GM23338 (cell line): ENCODE results near the gene FYCO1. TPM values are rescaled to one million over a fixed set of nuclear protein-coding genes. Genes with fewer than 3 reads are reported as not detected.

Source experiments
- ATAC-seq: fragments of 200-7000 bp; cut with Tn5 transposase; 3 replicates; pipeline ENCODE4 v1.9.1; 2020
- DNase-seq: peaks from one replicate; pipeline ENCODE4 v3.0.0-alpha.2; 2015; ENCODE audit warnings: low spot score
- H2AFZ ChIP-seq: fragments of 200-600 bp; sonication (generic); 2 replicates; pipeline ENCODE4 v1.8.0; 2016; ENCODE audit warnings: antibody characterized with exemption, mild to moderate bottlenecking, moderate library complexity
- H3F3A ChIP-seq: fragments of 200-600 bp; sonication (generic); replicated peaks from 2 replicates; pipeline ENCODE4 v1.8.0; 2017; ENCODE audit warnings: antibody characterized with exemption, mixed run types, low read depth
- H3K27ac ChIP-seq: fragments of 200-600 bp; sonication (generic); 2 replicates; pipeline ENCODE4 v1.6.1; 2016; ENCODE audit warnings: low read depth
- H3K27me3 ChIP-seq: fragments of 200-600 bp; sonication (generic); 2 replicates; pipeline ENCODE4 v1.8.0; 2016; ENCODE audit warnings: mild to moderate bottlenecking, mixed run types, moderate library complexity; ENCODE audit not compliant: insufficient read depth
- H3K36me3 ChIP-seq: fragments of 200-600 bp; sonication (generic); 2 replicates; pipeline ENCODE4 v1.8.0; 2016; ENCODE audit warnings: mild to moderate bottlenecking; ENCODE audit not compliant: insufficient read depth
- H3K4me1 ChIP-seq: fragments of 200-600 bp; sonication (generic); 2 replicates; pipeline ENCODE4 v1.8.0; 2016; ENCODE audit warnings: mild to moderate bottlenecking, moderate library complexity; ENCODE audit not compliant: insufficient read depth
- H3K4me2 ChIP-seq: fragments of 200-600 bp; sonication (generic); 2 replicates; pipeline ENCODE4 v1.7.1; 2017; ENCODE audit warnings: mixed run types
- H3K4me3 ChIP-seq: fragments of 200-600 bp; sonication (generic); 2 replicates; pipeline ENCODE4 v1.6.1; 2016; ENCODE audit warnings: mixed run types
- H3K79me2 ChIP-seq: fragments of 200-600 bp; sonication (generic); replicated peaks from 2 replicates; pipeline ENCODE4 v1.8.0; 2017; ENCODE audit warnings: mild to moderate bottlenecking; ENCODE audit not compliant: insufficient read depth
- H3K9me2 ChIP-seq: fragments of 200-600 bp; sonication (generic); 2 replicates; pipeline ENCODE4 v1.8.0; 2017; ENCODE audit not compliant: insufficient read depth
- H4K20me1 ChIP-seq: fragments of 200-600 bp; sonication (generic); replicated peaks from 2 replicates; pipeline ENCODE4 v1.8.0; 2017; ENCODE audit warnings: mild to moderate bottlenecking; ENCODE audit not compliant: insufficient read depth
- H3K27ac Mint-ChIP-seq: 2 replicates; pipeline ENCODE4 v1.8.0; 2020; ENCODE audit warnings: inconsistent platforms, mild to moderate bottlenecking, moderate library complexity, mixed read lengths
- H3K27me3 Mint-ChIP-seq: 3 replicates; pipeline ENCODE4 v1.8.0; 2022; ENCODE audit warnings: low read depth, mild to moderate bottlenecking, moderate library complexity, mixed read lengths, inconsistent platforms; ENCODE audit not compliant: insufficient read depth, poor library complexity
- H3K36me3 Mint-ChIP-seq: 3 replicates; pipeline ENCODE4 v1.8.0; 2021; ENCODE audit warnings: low read depth, mild to moderate bottlenecking, inconsistent platforms, moderate library complexity, mixed read lengths
- H3K4me1 Mint-ChIP-seq: 3 replicates; pipeline ENCODE4 v1.8.0; 2020; ENCODE audit warnings: mild to moderate bottlenecking, inconsistent platforms, mixed read lengths
- H3K4me3 Mint-ChIP-seq: 3 replicates; pipeline ENCODE4 v1.8.0; 2021; ENCODE audit warnings: moderate library complexity, mild to moderate bottlenecking, inconsistent platforms, mixed read lengths
- H3K9me3 Mint-ChIP-seq: 3 replicates; pipeline ENCODE4 v1.8.0; 2020; ENCODE audit warnings: moderate library complexity, mild to moderate bottlenecking, inconsistent platforms, mixed read lengths
- CREB1 ChIP-seq: fragments of 250-450 bp; sonication (Bioruptor Pico); IDR thresholded peaks from 2 replicates; pipeline ENCODE4 v1.5.0; 2020; ENCODE audit warnings: low read depth, mild to moderate bottlenecking, moderate library complexity
- CTCF ChIP-seq, 2 experiments: fragments of 200-600 bp in 1 of 2; sonication (generic) in 1 of 2; conservative IDR thresholded peaks; 2 replicates each; pipeline versions ENCODE4 v1.5.1 to v1.6.1; 2016 to 2017; ENCODE audit warnings: antibody characterized with exemption in 2 of 2, low read depth in 2 of 2, mild to moderate bottlenecking in 2 of 2, moderate library complexity in 1 of 2
- EZH2 ChIP-seq: fragments of 200-600 bp; sonication (generic); IDR thresholded peaks from one replicate; pipeline ENCODE4 v1.8.0; 2017; ENCODE audit warnings: antibody characterized with exemption, mild to moderate bottlenecking, low read depth; ENCODE audit not compliant: unreplicated experiment
- JUNB ChIP-seq: IDR thresholded peaks from one replicate; pipeline ENCODE4 v1.6.1; 2016; ENCODE audit warnings: antibody characterized with exemption; ENCODE audit not compliant: unreplicated experiment
- NANOG ChIP-seq: IDR thresholded peaks from 2 replicates; pipeline ENCODE4 v1.6.1; 2016; ENCODE audit warnings: antibody characterized with exemption, borderline replicate concordance
- STAT1 ChIP-seq: IDR thresholded peaks from one replicate; pipeline ENCODE4 v1.6.1; 2016; ENCODE audit warnings: antibody characterized with exemption; ENCODE audit not compliant: unreplicated experiment
- ZNF462 ChIP-seq: fragments of 250-450 bp; sonication (Bioruptor Pico); IDR thresholded peaks from 2 replicates; pipeline ENCODE4 v1.5.0; 2020; ENCODE audit warnings: mild to moderate bottlenecking, moderate library complexity
- polyA plus RNA-seq: library from polyadenylated mRNA; unstranded; fragments of >200 nt; fragmentation: Nextera tagmentation; extraction: Ambion mirVana; gene quantifications from 2 replicates; pipeline ENCODE4 v1.2.1, GENCODE V29; 2016
- total RNA-seq: library from RNA; depleted of rRNA; stranded (reverse); fragments of >200 nt; shearing (Covaris generic); gene quantifications from 2 replicates; pipeline ENCODE4 v1.2.3, GENCODE V29; 2014
- TF ChIP-seq, protein P1 (sequence below): IDR thresholded peaks from one replicate; pipeline ENCODE4 v1.6.1; 2018; ENCODE audit warnings: antibody characterized with exemption; ENCODE audit not compliant: unreplicated experiment

The FYCO1 gene
- total and polyA plus RNA-seq, 2 experiments from 2014 or later, result 4.5 to 17.2 TPM

- Histone ChIP-seq H3K79me2 (no peaks in the 10 kb centered on the region), H3F3A (no peaks in the 10 kb centered on the region), H3K4me2 (no peak overlapping the region), H3K27me3 (no peaks in the 10 kb centered on the region), H3K4me1 (no peaks in the 10 kb centered on the region), H2AFZ (no peak overlapping the region), H3K27ac (no peak overlapping the region), H3K36me3 (no peaks in the 10 kb centered on the region), H3K4me3 (no peak overlapping the region), H3K9me2 (peaks cover 11% of the 10 kb centered on the region; the same call in 1 of the 2 replicates), H4K20me1 (no peaks in the 10 kb centered on the region)
- Mint-ChIP-seq H3K4me3 (no peak overlapping the region), H3K27ac (no peak overlapping the region), H3K36me3 (no peaks in the 10 kb centered on the region), H3K27me3 (peaks cover 12% of the 10 kb centered on the region), H3K4me1 (no peaks in the 10 kb centered on the region), H3K9me3 (no peaks in the 10 kb centered on the region; the same call in 1 of the 3 replicates)
- ATAC-seq, result no peak
- TF ChIP-seq ZNF462 (CRISPR knock-in tag), result no peak
- no peak for TF ChIP-seq CTCF (conservative IDR thresholded peaks at IDR 0.05; ENCODE audit: low read depth in 2 of 2)
- no peak for TF ChIP-seq EZH2
- no peak for TF ChIP-seq CREB1 (CRISPR knock-in tag)
- no peak for TF ChIP-seq JUNB
- no peak for TF ChIP-seq STAT1
- TF ChIP-seq, protein P1, sequence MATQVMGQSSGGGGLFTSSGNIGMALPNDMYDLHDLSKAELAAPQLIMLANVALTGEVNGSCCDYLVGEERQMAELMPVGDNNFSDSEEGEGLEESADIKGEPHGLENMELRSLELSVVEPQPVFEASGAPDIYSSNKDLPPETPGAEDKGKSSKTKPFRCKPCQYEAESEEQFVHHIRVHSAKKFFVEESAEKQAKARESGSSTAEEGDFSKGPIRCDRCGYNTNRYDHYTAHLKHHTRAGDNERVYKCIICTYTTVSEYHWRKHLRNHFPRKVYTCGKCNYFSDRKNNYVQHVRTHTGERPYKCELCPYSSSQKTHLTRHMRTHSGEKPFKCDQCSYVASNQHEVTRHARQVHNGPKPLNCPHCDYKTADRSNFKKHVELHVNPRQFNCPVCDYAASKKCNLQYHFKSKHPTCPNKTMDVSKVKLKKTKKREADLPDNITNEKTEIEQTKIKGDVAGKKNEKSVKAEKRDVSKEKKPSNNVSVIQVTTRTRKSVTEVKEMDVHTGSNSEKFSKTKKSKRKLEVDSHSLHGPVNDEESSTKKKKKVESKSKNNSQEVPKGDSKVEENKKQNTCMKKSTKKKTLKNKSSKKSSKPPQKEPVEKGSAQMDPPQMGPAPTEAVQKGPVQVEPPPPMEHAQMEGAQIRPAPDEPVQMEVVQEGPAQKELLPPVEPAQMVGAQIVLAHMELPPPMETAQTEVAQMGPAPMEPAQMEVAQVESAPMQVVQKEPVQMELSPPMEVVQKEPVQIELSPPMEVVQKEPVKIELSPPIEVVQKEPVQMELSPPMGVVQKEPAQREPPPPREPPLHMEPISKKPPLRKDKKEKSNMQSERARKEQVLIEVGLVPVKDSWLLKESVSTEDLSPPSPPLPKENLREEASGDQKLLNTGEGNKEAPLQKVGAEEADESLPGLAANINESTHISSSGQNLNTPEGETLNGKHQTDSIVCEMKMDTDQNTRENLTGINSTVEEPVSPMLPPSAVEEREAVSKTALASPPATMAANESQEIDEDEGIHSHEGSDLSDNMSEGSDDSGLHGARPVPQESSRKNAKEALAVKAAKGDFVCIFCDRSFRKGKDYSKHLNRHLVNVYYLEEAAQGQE, result no peak
- TF ChIP-seq NANOG, result no peak
- DNase-seq, result no peak
These were observed 22.1 kb upstream of the FYCO1 start for GRCh38 chr3:46017720-46018119.
